ENCODE data around the gene TACC2. TPM values are rescaled to one million over a fixed set of nuclear protein-coding genes. Genes with fewer than 3 reads are reported as not detected.
A peak's percentile ranks its signal among the peaks of the same experiment; 100 is the strongest.

TACC2 gene
- total RNA-seq, 1 donor from 2014 or later: 10.7 TPM

GRCh38 chr10:122020226-122020625, 31.3 kb downstream of the TACC2 start:
- Histone ChIP-seq H3K4me1 (peaks cover 36% of the 10 kb centered on the region), H3K36me3 (no peaks in the 10 kb centered on the region), H3K4me2 (peak overlapping the region; percentile 71), H3K79me2 (ENCODE audit: low read depth) (no peaks in the 10 kb centered on the region), H4K20me1 (ENCODE audit: low read depth) (no peaks in the 10 kb centered on the region), H3F3A (ENCODE audit: low read depth) (peaks cover 35% of the 10 kb centered on the region), H3K4me3 (peak overlapping the region; percentile 40), H3K27me3 (no peaks in the 10 kb centered on the region), H3K27ac (peak overlapping the region; percentile 87), H3K9me3 (ENCODE audit: low read depth) (no peaks in the 10 kb centered on the region), H2AFZ (replicated peaks) (no peak overlapping the region), H3K9ac (no peak overlapping the region)
- Mint-ChIP-seq H3K4me1 (peaks cover 37% of the 10 kb centered on the region), H3K9me3 (no peaks in the 10 kb centered on the region), H3K27me3 (ENCODE audit: insufficient read depth, low read depth) (peaks cover 14% of the 10 kb centered on the region), H3K27ac (peak overlapping the region; percentile 84), H3K36me3 (no peaks in the 10 kb centered on the region), H3K4me3 (peak overlapping the region; percentile 33)
- no peak for DNase-seq (ENCODE audit: low spot score)
- TF ChIP-seq, protein P1, sequence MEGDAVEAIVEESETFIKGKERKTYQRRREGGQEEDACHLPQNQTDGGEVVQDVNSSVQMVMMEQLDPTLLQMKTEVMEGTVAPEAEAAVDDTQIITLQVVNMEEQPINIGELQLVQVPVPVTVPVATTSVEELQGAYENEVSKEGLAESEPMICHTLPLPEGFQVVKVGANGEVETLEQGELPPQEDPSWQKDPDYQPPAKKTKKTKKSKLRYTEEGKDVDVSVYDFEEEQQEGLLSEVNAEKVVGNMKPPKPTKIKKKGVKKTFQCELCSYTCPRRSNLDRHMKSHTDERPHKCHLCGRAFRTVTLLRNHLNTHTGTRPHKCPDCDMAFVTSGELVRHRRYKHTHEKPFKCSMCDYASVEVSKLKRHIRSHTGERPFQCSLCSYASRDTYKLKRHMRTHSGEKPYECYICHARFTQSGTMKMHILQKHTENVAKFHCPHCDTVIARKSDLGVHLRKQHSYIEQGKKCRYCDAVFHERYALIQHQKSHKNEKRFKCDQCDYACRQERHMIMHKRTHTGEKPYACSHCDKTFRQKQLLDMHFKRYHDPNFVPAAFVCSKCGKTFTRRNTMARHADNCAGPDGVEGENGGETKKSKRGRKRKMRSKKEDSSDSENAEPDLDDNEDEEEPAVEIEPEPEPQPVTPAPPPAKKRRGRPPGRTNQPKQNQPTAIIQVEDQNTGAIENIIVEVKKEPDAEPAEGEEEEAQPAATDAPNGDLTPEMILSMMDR (IDR thresholded peaks at IDR 0.05): no peak
- TF ChIP-seq EZH2 (IDR thresholded peaks at IDR 0.05) (no peak), EZH2phosphoT487 (IDR thresholded peaks at IDR 0.05) (no peak)

DNA sequence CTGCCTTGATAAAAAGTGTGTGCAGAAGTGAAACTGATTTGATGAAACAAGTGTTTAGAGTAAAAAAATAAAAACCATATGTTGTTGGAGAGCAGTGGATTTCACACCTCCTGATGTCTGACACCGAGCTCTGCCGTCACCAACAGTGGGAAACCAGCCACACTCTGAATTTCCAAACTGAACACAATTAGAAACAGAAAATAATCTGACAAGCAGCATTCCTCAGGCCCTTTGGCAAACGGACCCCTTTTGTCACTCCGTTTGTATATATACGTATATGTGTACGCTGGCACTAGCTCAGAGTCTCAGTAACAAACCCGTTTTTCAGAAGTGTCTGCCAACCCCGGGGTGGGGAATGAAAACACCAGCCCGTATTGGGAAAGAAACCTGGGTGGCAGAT, 32.4 kb downstream of the TACC2 start:
- H3K4me3 ChIP-seq: no peak overlapping the region
- H2AFZ ChIP-seq (replicated peaks): no peak overlapping the region
- DNase-seq (ENCODE audit: low spot score): no peak
- Mint-ChIP-seq H3K9me3 (no peaks in the 10 kb centered on the region), H3K27me3 (ENCODE audit: insufficient read depth, low read depth) (peaks cover 15% of the 10 kb centered on the region), H3K27ac (peak overlapping the region; percentile 42), H3K4me1 (peaks cover 37% of the 10 kb centered on the region), H3K36me3 (no peaks in the 10 kb centered on the region), H3K4me3 (no peak overlapping the region)
- H3K9me3 ChIP-seq (ENCODE audit: low read depth): no peaks in the 10 kb centered on the region
- peaks cover 36% of the 10 kb centered on the region for H3K4me1 ChIP-seq
- no peak overlapping the region for H3K27ac ChIP-seq
- no peak overlapping the region for H3K4me2 ChIP-seq
- no peaks in the 10 kb centered on the region for H4K20me1 ChIP-seq (ENCODE audit: low read depth)
- peaks cover 35% of the 10 kb centered on the region for H3F3A ChIP-seq (ENCODE audit: low read depth)
- no peaks in the 10 kb centered on the region for H3K79me2 ChIP-seq (ENCODE audit: low read depth)
- H3K36me3 ChIP-seq: no peaks in the 10 kb centered on the region
- no peak overlapping the region for H3K9ac ChIP-seq
- TF ChIP-seq EZH2phosphoT487 (IDR thresholded peaks at IDR 0.05) (no peak), EZH2 (IDR thresholded peaks at IDR 0.05) (no peak)
- TF ChIP-seq, protein P1 (IDR thresholded peaks at IDR 0.05): no peak
- H3K27me3 ChIP-seq: no peaks in the 10 kb centered on the region

DNA sequence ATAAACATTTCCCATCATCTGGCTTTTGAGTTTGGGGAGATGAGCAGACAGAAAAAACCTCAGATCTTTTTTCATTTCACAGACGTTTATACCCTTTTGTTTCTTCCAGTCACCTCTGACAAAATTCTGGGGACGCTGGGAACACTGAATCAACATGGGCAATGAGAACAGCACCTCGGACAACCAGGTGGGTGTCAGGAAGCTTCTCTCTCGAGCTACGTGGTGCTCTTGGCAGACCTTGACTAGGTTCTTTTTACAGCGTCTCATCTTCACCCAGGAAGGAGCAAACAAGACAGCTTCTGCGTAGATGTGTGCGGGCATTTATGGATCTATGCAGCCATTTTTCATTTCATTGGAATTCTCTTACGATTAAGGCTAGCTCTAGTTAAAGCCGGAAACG, 32.9 kb downstream of the TACC2 start:
- H2AFZ ChIP-seq (replicated peaks): no peak overlapping the region
- H3K9me3 ChIP-seq (ENCODE audit: low read depth): no peaks in the 10 kb centered on the region
- no peaks in the 10 kb centered on the region for H3K36me3 Mint-ChIP-seq

More for the DNA sequence above, 32.9 kb downstream of the TACC2 start:
- TF ChIP-seq, protein P1 (IDR thresholded peaks at IDR 0.05): no peak
- TF ChIP-seq EZH2 (IDR thresholded peaks at IDR 0.05) (no peak), EZH2phosphoT487 (IDR thresholded peaks at IDR 0.05) (no peak)
- Histone ChIP-seq H3K79me2 (ENCODE audit: low read depth) (no peaks in the 10 kb centered on the region), H3K4me3 (no peak overlapping the region), H3K27me3 (no peaks in the 10 kb centered on the region), H3F3A (ENCODE audit: low read depth) (peaks cover 35% of the 10 kb centered on the region), H4K20me1 (ENCODE audit: low read depth) (no peaks in the 10 kb centered on the region), H3K9ac (no peak overlapping the region), H3K36me3 (no peaks in the 10 kb centered on the region), H3K4me1 (peaks cover 36% of the 10 kb centered on the region), H3K27ac (no peak overlapping the region), H3K4me2 (no peak overlapping the region)
- no peak for DNase-seq (ENCODE audit: low spot score)
- peaks cover 13% of the 10 kb centered on the region for H3K27me3 Mint-ChIP-seq (ENCODE audit: insufficient read depth, low read depth)
- H3K4me3 Mint-ChIP-seq: no peak overlapping the region
- H3K4me1 Mint-ChIP-seq: peaks cover 37% of the 10 kb centered on the region
- peak overlapping the region; percentile 42 for H3K27ac Mint-ChIP-seq
- H3K9me3 Mint-ChIP-seq: no peaks in the 10 kb centered on the region
